PC-3 (cell line): Measurements from ENCODE around the gene SGTA. TPM values are rescaled to one million over a fixed set of nuclear protein-coding genes. Genes with fewer than 3 reads are reported as not detected.

Experiments
- ATAC-seq: fragments of 200-7000 bp; cut with Tn5 transposase; 2 replicates; pipeline ENCODE4 v1.9.1; 2020; ENCODE audit warnings: mild to moderate bottlenecking, moderate library complexity
- BruUV-seq: library from RNA; stranded (reverse); fragments of 400-500 nt; replicated peaks from 2 replicates; lab custom pipeline; 2021; lab: Mats Ljungman, UMichigan
- CTCF ChIA-PET: fragments of 300-600 bp; sonication (Branson Sonifier 250); formaldehyde crosslinking; loops from one replicate; lab custom pipeline; 2022; ENCODE audit warnings: antibody characterized with exemption; lab: Charles Lee
- POLR2A ChIA-PET: fragments of 300-600 bp; sonication (Branson Sonifier 250); formaldehyde crosslinking; loops from one replicate; lab custom pipeline; 2022; ENCODE audit warnings: antibody characterized with exemption; ENCODE audit not compliant: unreplicated experiment; lab: Charles Lee
- DNase-seq: peaks from one replicate; pipeline ENCODE4 v3.0.0-alpha.2; 2015
- H2AFZ ChIP-seq: fragments of 300-600 bp; sonication (generic); 2 replicates; pipeline ENCODE4 v1.6.0; 2016; ENCODE audit warnings: antibody characterized with exemption, low read length
- H3F3A ChIP-seq: fragments of 300-600 bp; sonication (generic); one replicate; pipeline ENCODE4 v1.6.0; 2017; ENCODE audit warnings: antibody characterized with exemption, low read length, control low read depth, mild to moderate bottlenecking; ENCODE audit not compliant: unreplicated experiment
- H3K27ac ChIP-seq: fragments of 300-600 bp; sonication (generic); 2 replicates; pipeline ENCODE4 v1.5.1; 2016; ENCODE audit warnings: mild to moderate bottlenecking, low read length
- H3K27me3 ChIP-seq: fragments of 300-600 bp; sonication (generic); 2 replicates; pipeline ENCODE4 v1.6.1; 2016; ENCODE audit warnings: low read length, mixed read lengths
- H3K36me3 ChIP-seq: fragments of 300-600 bp; sonication (generic); 2 replicates; pipeline ENCODE4 v1.6.1; 2016; ENCODE audit warnings: low read depth, mixed run types, low read length, mixed read lengths
- H3K4me1 ChIP-seq: fragments of 300-600 bp; sonication (generic); 2 replicates; pipeline ENCODE4 v1.5.1; 2016; ENCODE audit warnings: low read length; ENCODE audit not compliant: insufficient read depth
- H3K4me2 ChIP-seq: fragments of 300-600 bp; sonication (generic); 2 replicates; pipeline ENCODE4 v1.6.0; 2016; ENCODE audit warnings: low read length
- H3K4me3 ChIP-seq: fragments of 300-600 bp; sonication (generic); 2 replicates; pipeline ENCODE4 v1.5.1; 2016; ENCODE audit warnings: mild to moderate bottlenecking, low read length, mixed read lengths
- H3K79me2 ChIP-seq: fragments of 300-600 bp; sonication (generic); 2 replicates; pipeline ENCODE4 v1.6.1; 2017; ENCODE audit warnings: low read length, mixed read lengths
- H3K9ac ChIP-seq: fragments of 300-600 bp; sonication (generic); 2 replicates; pipeline ENCODE4 v1.6.0; 2016; ENCODE audit warnings: mild to moderate bottlenecking, low read length
- H3K9me2 ChIP-seq: fragments of 300-600 bp; sonication (generic); replicated peaks from 2 replicates; pipeline ENCODE4 v1.6.1; 2016; ENCODE audit warnings: mixed run types, low read length, mixed read lengths
- H3K9me3 ChIP-seq: fragments of 300-600 bp; sonication (generic); 2 replicates; pipeline ENCODE4 v1.6.1; 2016; ENCODE audit warnings: low read length, mixed read lengths
- H4K20me1 ChIP-seq: fragments of 300-600 bp; sonication (generic); 2 replicates; pipeline ENCODE4 v1.6.1; 2016; ENCODE audit warnings: low read length, mixed read lengths
- CTCF ChIP-seq: fragments of 300-600 bp; sonication (generic); conservative IDR thresholded peaks from 2 replicates; pipeline ENCODE4 v1.5.1; 2017; ENCODE audit warnings: antibody characterized with exemption, low read depth, mild to moderate bottlenecking, low read length
- EZH2 ChIP-seq: fragments of 300-600 bp; sonication (generic); IDR thresholded peaks from one replicate; pipeline ENCODE4 v1.6.1; 2017; ENCODE audit warnings: antibody characterized with exemption, mild to moderate bottlenecking, low read length; ENCODE audit not compliant: unreplicated experiment
- EZH2phosphoT487 ChIP-seq: fragments of 300-600 bp; sonication (generic); IDR thresholded peaks from 2 replicates; pipeline ENCODE4 v1.6.1; 2018; ENCODE audit warnings: mild to moderate bottlenecking, antibody characterized with exemption, low read length, borderline replicate concordance
- intact Hi-C: fragments of 100-400 bp; cut with micrococcal nuclease; formaldehyde crosslinking; loops from 2 replicates; pipeline ENCODE4 v1.9.0; 2023
- total RNA-seq: library from RNA; depleted of rRNA; stranded (reverse); fragments of >200 nt; gene quantifications from 2 replicates; pipeline ENCODE4 v1.2.3, GENCODE V29; 2014

SGTA gene
- total RNA-seq, 1 experiment from 2014 or later: 78.6 TPM

GRCh38 chr19:2755811-2756210 is 27.3 kb downstream of the SGTA start:
- ATAC-seq (no peak), DNase-seq (no peak)
- Histone ChIP-seq H3K27me3 (no peaks in the 10 kb centered on the region), H3K79me2 (no peaks in the 10 kb centered on the region), H3F3A (no peaks in the 10 kb centered on the region), H3K27ac (no peak overlapping the region), H3K9me2 (no peaks in the 10 kb centered on the region), H4K20me1 (no peaks in the 10 kb centered on the region), H3K4me1 (no peaks in the 10 kb centered on the region), H3K36me3 (no peaks in the 10 kb centered on the region; the same call in 1 of the 2 replicates), H3K4me3 (no peak overlapping the region), H3K9me3 (no peaks in the 10 kb centered on the region), H3K9ac (no peak overlapping the region), H3K4me2 (no peak overlapping the region), H2AFZ (no peak overlapping the region)
- ChIA-PET POLR2A (no interaction called here), CTCF (no interaction called here)
- intact Hi-C loops: no loop called here
- BruUV-seq: no TSS peak
- TF ChIP-seq EZH2phosphoT487 (no peak), EZH2 (no peak), CTCF (no peak)

- Histone ChIP-seq H3K4me1 (no peaks in the 10 kb centered on the region), H4K20me1 (no peaks in the 10 kb centered on the region), H3K27ac (no peak overlapping the region), H3K4me2 (no peak overlapping the region), H3K79me2 (no peaks in the 10 kb centered on the region), H3K36me3 (no peaks in the 10 kb centered on the region; the same call in 1 of the 2 replicates), H2AFZ (no peak overlapping the region), H3K27me3 (no peaks in the 10 kb centered on the region), H3F3A (no peaks in the 10 kb centered on the region), H3K9me2 (no peaks in the 10 kb centered on the region), H3K9me3 (no peaks in the 10 kb centered on the region), H3K4me3 (no peak overlapping the region), H3K9ac (no peak overlapping the region)
- ChIA-PET POLR2A (no interaction called here), CTCF (no interaction called here)
- TF ChIP-seq EZH2 (no peak), CTCF (no peak), EZH2phosphoT487 (no peak)
- intact Hi-C loops: no loop called here
- ATAC-seq (no peak), DNase-seq (no peak)
- BruUV-seq: no TSS peak
Observed at GRCh38 chr19:2755448-2755705, 27.7 kb downstream of the SGTA start.

- ATAC-seq (no peak), DNase-seq (no peak)
- Histone ChIP-seq H3K9me2 (no peaks in the 10 kb centered on the region), H3K9me3 (no peaks in the 10 kb centered on the region), H3K4me2 (no peak overlapping the region), H3K27ac (no peak overlapping the region), H2AFZ (no peak overlapping the region), H3K9ac (no peak overlapping the region), H3K27me3 (no peaks in the 10 kb centered on the region), H4K20me1 (no peaks in the 10 kb centered on the region), H3K4me1 (no peaks in the 10 kb centered on the region), H3F3A (no peaks in the 10 kb centered on the region), H3K79me2 (no peaks in the 10 kb centered on the region), H3K4me3 (no peak overlapping the region), H3K36me3 (no peaks in the 10 kb centered on the region; the same call in 1 of the 2 replicates)
- CTCF ChIA-PET: no interaction called here
- TSS peak; percentile 13 for BruUV-seq
- intact Hi-C loops: no loop called here
- no peak for TF ChIP-seq CTCF
- TF ChIP-seq EZH2: no peak
- TF ChIP-seq EZH2phosphoT487: no peak
- POLR2A ChIA-PET: no interaction called here
Observed at GRCh38 chr19:2754659-2755447, 28.2 kb downstream of the SGTA start.
